SK-N-MC (cell line): ENCODE results near the gene APBA2.

Source experiments
- DNase-seq: peaks from one replicate; pipeline ENCODE4 v3.0.0-alpha.2; 2011; ENCODE audit warnings: low read depth, low spot score
- H3K27ac ChIP-seq: fragments of 200-600 bp; sonication (generic); 2 replicates; pipeline ENCODE4 v1.5.1; 2016; ENCODE audit warnings: mixed run types
- H3K36me3 ChIP-seq: fragments of 200-600 bp; sonication (generic); 2 replicates; pipeline ENCODE4 v1.6.1; 2017; ENCODE audit warnings: antibody characterized with exemption, low read length, mixed read lengths; ENCODE audit not compliant: insufficient read depth
- H3K4me3 ChIP-seq: fragments of 200-600 bp; sonication (generic); 2 replicates; pipeline ENCODE4 v1.5.1; 2016
- H3K9ac ChIP-seq: fragments of 200-600 bp; sonication (generic); 2 replicates; pipeline ENCODE4 v1.8.0; 2017; ENCODE audit warnings: mixed run types, mixed read lengths; ENCODE audit not compliant: insufficient read length
- H3K9me3 ChIP-seq: fragments of 200-600 bp; sonication (generic); 2 replicates; pipeline ENCODE4 v1.6.1; 2017; ENCODE audit warnings: low read depth, mild to moderate bottlenecking, antibody characterized with exemption, low read length, moderate library complexity, mixed read lengths
- EZH2 ChIP-seq: fragments of 200-600 bp; sonication (generic); IDR thresholded peaks from one replicate; pipeline ENCODE4 v1.6.1; 2017; ENCODE audit warnings: antibody characterized with exemption
- FOXP2 ChIP-seq: optimal IDR thresholded peaks from 2 replicates; pipeline ENCODE3; 2011; ENCODE audit warnings: mild to moderate bottlenecking, moderate library complexity; ENCODE audit not compliant: insufficient read depth; ENCODE audit errors: extremely low read length, control extremely low read depth
- POLR2AphosphoS5 ChIP-seq: IDR thresholded peaks from 2 replicates; pipeline ENCODE4 v1.6.1; 2012; ENCODE audit warnings: mild to moderate bottlenecking, low read depth, low read length, borderline replicate concordance

Gene APBA2

DNA sequence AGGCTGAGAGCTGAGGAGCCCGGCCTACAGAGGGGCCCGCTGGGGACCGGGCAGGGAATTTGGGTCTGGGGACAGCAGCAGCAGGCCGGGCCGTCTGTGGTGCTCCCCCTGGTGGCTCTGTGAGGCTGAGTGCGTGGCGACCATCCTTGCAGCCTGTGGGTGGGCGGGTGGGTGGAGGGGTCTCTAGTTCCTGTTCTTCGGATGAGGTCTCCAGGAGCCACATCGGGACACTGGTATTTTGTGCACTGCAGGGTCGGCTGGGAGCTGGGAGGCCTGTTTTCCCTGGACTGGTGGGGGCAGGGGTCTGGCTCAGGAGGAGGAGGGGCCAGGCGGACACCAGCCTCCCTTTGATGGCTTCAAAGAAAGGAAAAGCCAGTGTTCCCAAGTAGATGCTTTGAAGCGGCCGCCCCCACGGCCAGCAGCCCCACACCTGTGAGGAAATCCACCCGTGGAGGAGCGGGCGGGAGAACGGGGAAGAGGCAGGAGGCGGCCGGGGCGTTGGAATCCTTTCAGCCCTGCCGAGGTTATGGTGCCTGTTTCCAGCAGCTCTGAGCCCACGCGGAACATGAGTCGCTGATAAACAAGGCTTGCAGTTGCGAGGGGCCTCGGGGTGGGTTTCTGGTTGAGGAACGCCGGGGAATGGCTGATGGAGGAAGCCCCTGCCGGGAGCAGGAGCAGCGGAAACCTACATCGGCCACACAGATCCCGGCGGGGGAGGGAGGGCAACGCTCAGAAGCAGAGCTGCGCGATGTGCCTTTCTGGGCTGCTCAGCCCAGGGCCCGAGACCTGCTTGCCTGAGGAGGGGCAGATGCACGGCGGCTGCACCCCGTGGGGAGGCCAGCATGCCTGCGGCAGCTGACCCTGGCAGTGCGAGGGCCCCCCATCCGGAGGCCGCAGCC is 229.6 kb downstream of the APBA2 start:
- no peak overlapping the region for H3K4me3 ChIP-seq
- no peaks in the 10 kb centered on the region for H3K9me3 ChIP-seq
- H3K27ac ChIP-seq, result no peak overlapping the region
- no peaks in the 10 kb centered on the region for H3K36me3 ChIP-seq
- TF ChIP-seq FOXP2 (no peak), POLR2AphosphoS5 (no peak)
- DNase-seq, result no peak
- no peak overlapping the region for H3K9ac ChIP-seq

DNA sequence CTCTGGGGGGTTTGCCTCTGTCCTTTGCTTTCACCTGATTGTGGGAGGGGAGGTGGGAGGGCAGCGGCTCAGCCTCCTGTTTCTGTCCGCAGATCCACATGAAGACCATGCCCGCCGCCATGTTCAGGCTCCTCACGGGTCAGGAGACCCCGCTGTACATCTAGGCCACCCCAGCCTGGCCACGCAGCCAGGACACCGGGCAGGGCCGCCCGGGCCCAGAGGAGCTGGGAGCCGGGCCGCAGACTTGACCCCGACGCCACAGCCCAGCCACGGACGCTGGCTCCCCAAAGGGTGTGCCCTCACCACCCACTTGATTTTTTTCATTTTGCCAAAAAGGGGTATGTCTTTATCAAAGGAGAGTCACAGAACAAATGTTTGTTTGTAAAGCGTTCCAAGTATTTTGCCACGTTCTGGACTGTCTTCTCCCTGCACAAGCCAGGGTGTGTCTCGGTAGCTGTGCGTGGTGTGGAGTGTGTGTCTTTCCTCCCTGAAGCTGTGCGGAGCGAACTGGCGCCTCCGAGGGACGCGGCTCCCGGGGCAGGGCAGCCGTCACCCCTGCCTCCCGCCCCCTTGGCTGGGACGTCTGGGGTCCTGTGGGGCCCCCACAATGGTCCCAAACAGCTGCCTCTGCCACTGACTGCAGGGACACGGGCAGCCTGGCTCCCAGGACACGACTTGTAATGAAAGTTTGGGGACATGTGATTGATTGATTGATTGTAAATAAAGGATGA is 231.4 kb downstream of the APBA2 start:
- no peaks in the 10 kb centered on the region for H3K36me3 ChIP-seq
- DNase-seq, result no peak
- no peaks in the 10 kb centered on the region for H3K9me3 ChIP-seq
- TF ChIP-seq POLR2AphosphoS5 (no peak), EZH2 (no peak), FOXP2 (no peak)
- no peak overlapping the region for H3K4me3 ChIP-seq
- H3K9ac ChIP-seq, result no peak overlapping the region
- H3K27ac ChIP-seq, result no peak overlapping the region

DNA sequence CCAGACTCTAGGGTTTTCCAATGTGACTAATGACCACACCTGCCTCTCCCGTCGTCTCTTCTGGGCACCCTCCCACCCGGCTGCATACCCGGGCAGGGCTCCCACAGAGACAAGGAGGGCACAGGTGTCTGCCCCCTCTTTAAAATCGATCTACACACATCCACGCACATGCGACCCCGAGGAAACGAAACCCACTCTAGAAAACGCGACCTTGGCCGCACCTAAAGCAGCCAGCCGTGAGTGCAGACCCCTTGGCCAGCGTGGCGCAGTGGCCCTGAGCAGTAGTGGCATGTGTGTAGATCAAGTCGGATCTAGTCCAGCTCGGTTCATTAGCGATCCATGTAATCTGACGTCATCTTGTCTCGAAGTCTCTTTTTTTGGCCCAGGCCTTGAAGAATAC is 232.0 kb downstream of the APBA2 start:
- TF ChIP-seq EZH2 (no peak), POLR2AphosphoS5 (no peak), FOXP2 (no peak)
- Histone ChIP-seq H3K9me3 (no peaks in the 10 kb centered on the region), H3K4me3 (no peak overlapping the region), H3K36me3 (no peaks in the 10 kb centered on the region), H3K9ac (no peak overlapping the region), H3K27ac (no peak overlapping the region)
- DNase-seq, result no peak

DNA sequence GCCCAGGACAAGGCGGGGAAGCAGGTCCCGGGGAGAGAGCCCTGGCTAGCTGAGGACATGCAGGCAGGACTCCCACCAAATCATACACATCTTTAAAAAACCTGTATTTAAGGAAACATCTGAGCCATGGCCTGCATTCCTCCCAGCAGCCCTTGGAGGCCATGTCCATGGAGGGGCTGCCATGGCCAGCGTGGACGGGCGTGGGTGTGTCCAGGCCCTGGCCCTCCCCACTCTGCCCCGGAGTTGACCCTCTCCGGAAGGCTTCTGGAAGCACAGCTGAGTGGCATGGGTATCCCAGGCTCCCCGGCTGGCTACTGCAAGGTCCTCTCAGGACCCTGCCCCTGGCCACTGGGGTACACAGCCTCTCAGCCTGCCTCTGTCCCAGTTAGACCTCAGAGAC is 234.1 kb downstream of the APBA2 start:
- H3K4me3 ChIP-seq, result no peak overlapping the region
- TF ChIP-seq EZH2, result no peak
- H3K9me3 ChIP-seq, result no peaks in the 10 kb centered on the region
- no peak for DNase-seq
- H3K27ac ChIP-seq, result no peak overlapping the region
- no peak overlapping the region for H3K9ac ChIP-seq
- H3K36me3 ChIP-seq, result no peaks in the 10 kb centered on the region

DNA sequence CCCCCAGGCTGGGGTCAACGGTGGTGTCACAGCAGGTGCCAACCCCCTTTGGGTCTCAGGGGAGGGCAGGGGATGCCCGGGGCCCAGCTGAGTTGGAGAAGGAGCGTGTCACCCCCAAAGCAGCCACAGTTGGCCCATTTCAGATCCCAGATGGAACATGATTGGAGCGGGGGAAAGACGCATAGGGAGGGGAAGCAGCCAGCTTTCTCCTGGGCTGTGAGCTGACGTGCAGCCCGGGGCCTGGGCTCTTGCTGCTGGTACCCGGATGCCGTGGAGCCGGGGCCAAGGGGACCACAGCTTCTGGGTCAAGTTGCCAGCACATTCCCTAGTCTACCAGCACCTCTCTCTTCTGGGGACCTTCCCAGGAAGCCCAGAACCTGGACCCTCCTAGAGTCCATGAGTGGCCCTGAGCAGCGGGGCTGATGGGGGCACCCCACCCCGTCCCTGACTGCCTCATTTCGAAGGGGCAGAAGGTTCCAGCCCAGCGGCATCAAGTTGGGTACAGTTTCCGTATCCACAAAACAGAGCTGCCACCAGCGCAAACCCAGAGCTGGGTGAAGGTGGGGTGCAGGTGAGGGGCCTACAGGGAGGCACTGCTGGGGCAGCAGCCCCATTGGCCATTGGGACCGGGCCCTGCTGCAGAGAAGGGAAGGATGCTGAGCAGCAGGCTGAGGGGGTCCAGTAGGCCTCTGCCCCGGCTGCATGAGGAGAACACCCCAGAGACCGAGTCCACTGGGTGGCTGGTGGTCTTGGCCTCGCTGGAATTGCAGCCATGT is 235.0 kb downstream of the APBA2 start:
- Histone ChIP-seq H3K9ac (no peak overlapping the region), H3K4me3 (no peak overlapping the region), H3K36me3 (no peaks in the 10 kb centered on the region), H3K27ac (no peak overlapping the region), H3K9me3 (no peaks in the 10 kb centered on the region)
- TF ChIP-seq EZH2 (no peak), FOXP2 (no peak), POLR2AphosphoS5 (no peak)
- DNase-seq, result no peak

DNA sequence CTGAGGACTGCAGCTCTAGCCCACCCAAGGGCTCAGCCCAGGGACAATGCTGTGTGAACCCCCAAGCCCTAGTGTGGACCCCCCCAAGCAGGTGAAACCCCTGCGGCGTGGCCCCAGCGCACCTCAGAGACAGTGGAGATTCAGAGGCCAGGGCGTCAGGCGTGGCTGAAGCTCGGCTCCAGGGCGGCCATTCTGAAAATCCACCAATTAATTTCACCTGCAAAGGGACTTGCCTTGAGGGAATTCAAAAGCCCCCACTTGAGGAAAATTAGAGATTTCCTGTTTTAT is 235.5 kb downstream of the APBA2 start:
- no peak overlapping the region for H3K4me3 ChIP-seq
- H3K36me3 ChIP-seq, result no peaks in the 10 kb centered on the region
- no peak for DNase-seq
- H3K27ac ChIP-seq, result no peak overlapping the region
- H3K9me3 ChIP-seq, result no peaks in the 10 kb centered on the region
- no peak overlapping the region for H3K9ac ChIP-seq
- TF ChIP-seq POLR2AphosphoS5, result no peak
- TF ChIP-seq EZH2, result no peak
- no peak for TF ChIP-seq FOXP2

DNA sequence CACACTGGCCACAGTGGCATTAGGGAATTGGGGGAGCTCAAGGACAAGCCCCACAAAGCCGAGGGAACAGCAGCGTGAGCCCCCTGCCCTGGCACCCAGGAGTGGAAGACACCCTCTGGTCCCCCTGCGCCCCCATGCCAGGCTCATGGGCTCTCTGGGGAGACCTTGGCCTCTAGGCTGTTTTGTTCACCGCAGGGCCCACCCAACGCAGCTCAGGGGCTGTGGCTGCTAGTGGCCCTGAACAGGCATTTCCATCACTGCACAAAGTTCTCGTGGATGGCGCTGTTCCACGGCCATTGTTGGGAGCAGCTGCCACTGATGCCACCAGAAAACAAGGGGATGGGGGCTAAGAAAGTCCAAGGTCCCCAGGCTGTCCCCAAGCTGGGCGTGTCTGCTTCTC is 236.1 kb downstream of the APBA2 start:
- TF ChIP-seq POLR2AphosphoS5, result no peak
- TF ChIP-seq EZH2, result no peak
- TF ChIP-seq FOXP2, result no peak
- no peak overlapping the region for H3K27ac ChIP-seq
- H3K4me3 ChIP-seq, result no peak overlapping the region
- H3K36me3 ChIP-seq, result no peaks in the 10 kb centered on the region
- no peaks in the 10 kb centered on the region for H3K9me3 ChIP-seq
- H3K9ac ChIP-seq, result no peak overlapping the region
- DNase-seq, result no peak

DNA sequence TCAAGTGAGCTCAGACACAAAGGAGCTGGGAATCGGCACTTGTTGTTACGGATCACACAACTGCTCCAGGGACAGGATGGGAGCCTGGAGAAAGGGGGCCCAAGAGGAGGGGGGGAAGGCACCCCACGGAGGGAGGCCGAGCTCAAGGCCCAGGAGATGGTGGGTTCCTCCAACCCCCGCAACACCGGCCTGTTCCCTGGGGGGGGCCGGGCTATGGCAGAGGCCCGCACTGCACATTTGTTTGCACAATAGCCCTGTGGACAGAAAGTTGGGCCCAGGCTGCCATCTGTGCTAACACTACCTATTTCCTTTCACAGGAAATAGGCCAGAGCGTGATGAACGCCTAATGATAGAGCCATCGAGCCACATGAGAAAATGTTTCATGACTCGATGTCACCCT is 236.7 kb downstream of the APBA2 start:
- H3K27ac ChIP-seq, result no peak overlapping the region
- no peak overlapping the region for H3K9ac ChIP-seq
- TF ChIP-seq EZH2 (no peak), POLR2AphosphoS5 (no peak), FOXP2 (no peak)
- no peaks in the 10 kb centered on the region for H3K9me3 ChIP-seq
- DNase-seq, result no peak
- no peak overlapping the region for H3K4me3 ChIP-seq
- H3K36me3 ChIP-seq, result no peaks in the 10 kb centered on the region
